Endodermal cell (in vitro differentiated cells): ENCODE results near the gene WDR86. TPM values are rescaled to one million over a fixed set of nuclear protein-coding genes. Genes with fewer than 3 reads are reported as not detected.

Source experiments
- DNase-seq: peaks from one replicate; pipeline ENCODE4 v3.0.0-alpha.2; 2017
- H3K27ac ChIP-seq: 2 replicates; pipeline ENCODE4 v1.5.1; 2013; ENCODE audit warnings: mild to moderate bottlenecking, low read depth, low read length, moderate library complexity
- H3K27me3 ChIP-seq: 2 replicates; pipeline ENCODE4 v1.6.1; 2013; ENCODE audit warnings: mild to moderate bottlenecking, low read length, moderate library complexity; ENCODE audit not compliant: insufficient read depth, control insufficient read depth, poor library complexity, severe bottlenecking
- H3K36me3 ChIP-seq: 2 replicates; pipeline ENCODE4 v1.7.0; 2013; ENCODE audit warnings: mild to moderate bottlenecking, low read length, moderate library complexity; ENCODE audit not compliant: control insufficient read depth, insufficient read depth
- H3K4me1 ChIP-seq: one replicate; pipeline ENCODE4 v1.7.0; 2013; ENCODE audit warnings: low read length; ENCODE audit not compliant: control insufficient read depth, insufficient read depth
- H3K4me3 ChIP-seq: 2 replicates; pipeline ENCODE4 v1.5.1; 2013; ENCODE audit warnings: mild to moderate bottlenecking, low read length, moderate library complexity
- H3K9ac ChIP-seq: 2 replicates; pipeline ENCODE4 v1.6.1; 2013; ENCODE audit warnings: mild to moderate bottlenecking, low read length, moderate library complexity; ENCODE audit not compliant: poor library complexity, severe bottlenecking; ENCODE audit errors: extremely low read depth
- H3K9me3 ChIP-seq: 2 replicates; pipeline ENCODE4 v1.6.1; 2013; ENCODE audit warnings: mild to moderate bottlenecking, low read length, moderate library complexity; ENCODE audit not compliant: control insufficient read depth
- H3K27ac Mint-ChIP-seq: 2 replicates; pipeline ENCODE4 v1.8.0; 2020; ENCODE audit warnings: mixed read lengths
- H3K27me3 Mint-ChIP-seq: 2 replicates; pipeline ENCODE4 v1.8.0; 2021; ENCODE audit warnings: mild to moderate bottlenecking, mixed read lengths; ENCODE audit not compliant: insufficient read depth
- H3K36me3 Mint-ChIP-seq: 2 replicates; pipeline ENCODE4 v1.8.0; 2020; ENCODE audit warnings: low read depth, mixed read lengths
- H3K4me1 Mint-ChIP-seq: 2 replicates; pipeline ENCODE4 v1.8.0; 2020; ENCODE audit warnings: mixed read lengths
- H3K4me3 Mint-ChIP-seq: 2 replicates; pipeline ENCODE4 v1.8.0; 2020; ENCODE audit warnings: mild to moderate bottlenecking, moderate library complexity, mixed read lengths
- H3K9me3 Mint-ChIP-seq: 2 replicates; pipeline ENCODE4 v1.8.0; 2020; ENCODE audit warnings: mild to moderate bottlenecking, mixed read lengths
- WGBS, 2 experiments: methylation state at CpG; one replicate each; pipeline versions ENCODE4 v1.1.5 to v1.1.7; 2013; ENCODE audit warnings: missing lambda C conversion rate in 2 of 2, mixed read lengths in 1 of 2; ENCODE audit not compliant: insufficient coverage in 1 of 2, insufficient read length in 1 of 2; 5-methylcytosine and 5-hydroxymethylcytosine counted together
- total RNA-seq, 2 donors: library from RNA; stranded (reverse); fragmentation: NEBNext Ultra II Directional in 1 of 2; extraction: Animal tissue kit (Norgen Biotek cat#: 25700) in 1 of 2; gene quantifications; 2 replicates in 1 of 2; 3 replicates in 1 of 2; pipeline ENCODE4 v1.2.1, GENCODE V29; 2021
- TF ChIP-seq, protein P1 (sequence below): fragments of 200-600 bp; sonication (generic); conservative IDR thresholded peaks from 2 replicates; pipeline ENCODE4 v1.5.0; 2021; ENCODE audit warnings: antibody characterized with exemption, mild to moderate bottlenecking

The WDR86 gene
- total RNA-seq, 2 donors from 2014 or later: 83.3 to 94.2 TPM

DNA sequence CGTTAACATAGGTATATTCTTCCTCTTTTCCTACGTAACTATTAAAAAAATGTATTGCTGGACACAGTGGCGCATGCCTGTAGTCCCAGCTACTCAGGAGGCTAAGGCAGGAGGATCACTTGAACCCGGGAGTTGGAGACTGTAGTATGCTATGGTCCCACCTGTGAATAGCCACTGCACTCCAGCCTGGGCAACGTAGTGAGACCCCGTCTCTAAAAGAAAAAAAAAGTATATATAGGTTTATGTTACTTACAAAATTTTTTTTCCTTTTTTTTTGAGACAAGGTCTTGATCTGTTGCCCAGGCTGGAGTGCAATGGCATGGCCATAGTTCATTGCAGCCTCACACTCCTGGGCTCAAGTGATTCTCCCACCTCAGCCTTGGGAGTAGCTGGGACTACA lies 62.6 kb downstream of the WDR86 start:
- H3K36me3 ChIP-seq: peaks cover 64% of the 10 kb centered on the region
- Mint-ChIP-seq H3K27me3 (no peaks in the 10 kb centered on the region), H3K4me3 (no peak overlapping the region), H3K9me3 (no peaks in the 10 kb centered on the region), H3K27ac (no peak overlapping the region), H3K4me1 (peaks cover 1% of the 10 kb centered on the region), H3K36me3 (peaks cover 50% of the 10 kb centered on the region)
- H3K4me3 ChIP-seq: no peak overlapping the region
- no peaks in the 10 kb centered on the region for H3K4me1 ChIP-seq
- DNase-seq: no peak
- no peak overlapping the region for H3K9ac ChIP-seq
- WGBS, 2 experiments: 94 to 98% methylated on average over 2 to 5 of the region's 6 CpGs
- no peak overlapping the region for H3K27ac ChIP-seq
- TF ChIP-seq, protein P1, sequence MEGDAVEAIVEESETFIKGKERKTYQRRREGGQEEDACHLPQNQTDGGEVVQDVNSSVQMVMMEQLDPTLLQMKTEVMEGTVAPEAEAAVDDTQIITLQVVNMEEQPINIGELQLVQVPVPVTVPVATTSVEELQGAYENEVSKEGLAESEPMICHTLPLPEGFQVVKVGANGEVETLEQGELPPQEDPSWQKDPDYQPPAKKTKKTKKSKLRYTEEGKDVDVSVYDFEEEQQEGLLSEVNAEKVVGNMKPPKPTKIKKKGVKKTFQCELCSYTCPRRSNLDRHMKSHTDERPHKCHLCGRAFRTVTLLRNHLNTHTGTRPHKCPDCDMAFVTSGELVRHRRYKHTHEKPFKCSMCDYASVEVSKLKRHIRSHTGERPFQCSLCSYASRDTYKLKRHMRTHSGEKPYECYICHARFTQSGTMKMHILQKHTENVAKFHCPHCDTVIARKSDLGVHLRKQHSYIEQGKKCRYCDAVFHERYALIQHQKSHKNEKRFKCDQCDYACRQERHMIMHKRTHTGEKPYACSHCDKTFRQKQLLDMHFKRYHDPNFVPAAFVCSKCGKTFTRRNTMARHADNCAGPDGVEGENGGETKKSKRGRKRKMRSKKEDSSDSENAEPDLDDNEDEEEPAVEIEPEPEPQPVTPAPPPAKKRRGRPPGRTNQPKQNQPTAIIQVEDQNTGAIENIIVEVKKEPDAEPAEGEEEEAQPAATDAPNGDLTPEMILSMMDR: no peak
- H3K27me3 ChIP-seq: no peaks in the 10 kb centered on the region
- no peaks in the 10 kb centered on the region for H3K9me3 ChIP-seq

DNA sequence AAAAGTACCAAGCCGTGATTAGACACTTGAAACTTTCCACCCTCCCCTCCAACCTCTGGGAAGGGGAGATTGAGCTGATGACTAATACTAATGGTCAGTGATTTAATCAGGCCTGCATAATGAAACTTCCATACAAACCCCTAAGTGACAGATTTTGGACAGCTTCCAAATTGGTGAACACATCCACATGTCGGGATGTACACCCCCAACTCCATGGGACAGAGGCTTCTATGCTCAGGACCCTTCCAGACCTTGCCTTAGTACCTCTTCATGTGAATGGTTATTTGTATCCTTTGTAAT lies 63.4 kb downstream of the WDR86 start:
- Mint-ChIP-seq H3K27ac (no peak overlapping the region), H3K9me3 (no peaks in the 10 kb centered on the region), H3K4me3 (no peak overlapping the region), H3K36me3 (peaks cover 42% of the 10 kb centered on the region), H3K27me3 (no peaks in the 10 kb centered on the region), H3K4me1 (peaks cover 2% of the 10 kb centered on the region)
- Histone ChIP-seq H3K4me1 (no peaks in the 10 kb centered on the region), H3K9ac (no peak overlapping the region), H3K27me3 (no peaks in the 10 kb centered on the region), H3K4me3 (no peak overlapping the region), H3K9me3 (no peaks in the 10 kb centered on the region), H3K36me3 (peaks cover 57% of the 10 kb centered on the region), H3K27ac (no peak overlapping the region)
- DNase-seq: no peak
- WGBS, 2 experiments: 91 to 100% methylated on average over 1 to 2 of the region's 2 CpGs
- TF ChIP-seq, protein P1: no peak

DNA sequence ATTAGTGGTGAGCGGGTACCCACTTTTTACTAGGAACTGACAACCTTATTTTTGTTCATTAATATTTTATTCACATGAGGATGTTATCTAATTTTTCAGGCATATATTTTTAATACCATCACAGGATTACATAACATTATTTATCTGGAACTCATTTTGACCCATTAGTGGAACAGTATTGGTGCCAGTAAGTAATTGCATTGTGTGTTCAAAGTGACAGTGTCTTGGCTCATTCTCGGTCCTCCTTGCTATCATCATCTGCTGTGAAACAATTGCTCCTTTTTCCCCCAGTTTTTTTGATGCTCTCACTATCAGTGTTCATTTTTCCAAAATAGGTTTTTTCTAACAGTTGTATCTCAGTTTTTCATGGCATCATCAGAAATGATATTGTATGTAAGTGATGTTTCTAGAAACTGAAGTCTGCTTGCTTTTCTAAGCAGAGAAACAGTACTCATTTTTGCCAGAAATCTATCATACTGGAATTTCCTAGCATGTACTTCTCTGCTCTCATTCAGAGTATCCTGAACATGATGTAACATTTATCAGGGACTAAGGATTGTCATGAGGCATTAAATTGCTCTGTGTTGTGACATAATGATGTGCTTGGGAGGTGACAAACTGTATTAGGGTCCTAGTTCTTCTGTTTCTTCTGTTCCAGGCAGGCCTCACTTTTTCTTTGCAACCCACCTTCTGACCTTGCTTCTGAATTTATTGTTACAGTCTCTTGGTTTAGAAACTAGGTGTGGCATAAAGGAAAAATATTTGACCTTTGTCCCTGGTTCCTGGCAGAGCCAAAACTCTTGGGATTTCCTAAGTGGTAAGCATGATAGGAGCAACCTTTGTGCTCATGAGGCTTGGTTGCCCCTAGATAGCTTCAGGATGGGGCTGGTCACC lies 64.0 kb downstream of the WDR86 start:
- no peak overlapping the region for H3K27ac ChIP-seq
- no peak for DNase-seq
- Mint-ChIP-seq H3K9me3 (no peaks in the 10 kb centered on the region), H3K4me1 (peaks cover 2% of the 10 kb centered on the region), H3K4me3 (no peak overlapping the region), H3K36me3 (peaks cover 36% of the 10 kb centered on the region), H3K27me3 (no peaks in the 10 kb centered on the region), H3K27ac (no peak overlapping the region)
- 96 to 100% methylated on average over 1 of the region's 2 CpGs for WGBS, 2 experiments
- H3K4me1 ChIP-seq: no peaks in the 10 kb centered on the region
- peaks cover 51% of the 10 kb centered on the region for H3K36me3 ChIP-seq
- no peaks in the 10 kb centered on the region for H3K27me3 ChIP-seq
- H3K9me3 ChIP-seq: no peaks in the 10 kb centered on the region
- TF ChIP-seq, protein P1: no peak
- H3K4me3 ChIP-seq: no peak overlapping the region
- no peak overlapping the region for H3K9ac ChIP-seq
